ENCODE results near the gene AIF1. TPM values are rescaled to one million over a fixed set of nuclear protein-coding genes. Genes with fewer than 3 reads are reported as not detected.

Gene AIF1
- total RNA-seq, 4 donors from 2014 or later = 30.9 to 177 (median 76.2) TPM

DNA sequence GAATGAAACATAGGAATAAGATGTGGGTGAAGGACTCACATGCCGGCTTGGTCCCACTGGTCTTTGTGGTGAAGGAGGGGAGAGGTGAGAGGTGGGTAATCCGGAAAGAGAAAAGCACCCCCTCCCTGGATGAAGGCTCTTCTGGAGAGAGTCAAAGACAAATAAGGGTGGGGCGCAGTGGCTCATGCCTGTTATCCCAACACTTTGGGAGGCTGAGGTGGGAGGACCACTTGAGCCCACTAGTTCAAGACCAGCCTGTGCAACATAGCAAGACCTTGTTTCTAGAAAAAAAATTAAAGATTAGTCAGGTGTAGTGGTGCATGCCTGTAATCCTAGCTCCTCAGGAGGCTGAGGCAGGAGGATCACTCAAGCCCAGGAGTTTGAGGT lies 35.9 kb upstream of the AIF1 start:
- no peak for TF ChIP-seq CTCF (IDR thresholded peaks at IDR 0.05; ENCODE audit: low read depth)

DNA sequence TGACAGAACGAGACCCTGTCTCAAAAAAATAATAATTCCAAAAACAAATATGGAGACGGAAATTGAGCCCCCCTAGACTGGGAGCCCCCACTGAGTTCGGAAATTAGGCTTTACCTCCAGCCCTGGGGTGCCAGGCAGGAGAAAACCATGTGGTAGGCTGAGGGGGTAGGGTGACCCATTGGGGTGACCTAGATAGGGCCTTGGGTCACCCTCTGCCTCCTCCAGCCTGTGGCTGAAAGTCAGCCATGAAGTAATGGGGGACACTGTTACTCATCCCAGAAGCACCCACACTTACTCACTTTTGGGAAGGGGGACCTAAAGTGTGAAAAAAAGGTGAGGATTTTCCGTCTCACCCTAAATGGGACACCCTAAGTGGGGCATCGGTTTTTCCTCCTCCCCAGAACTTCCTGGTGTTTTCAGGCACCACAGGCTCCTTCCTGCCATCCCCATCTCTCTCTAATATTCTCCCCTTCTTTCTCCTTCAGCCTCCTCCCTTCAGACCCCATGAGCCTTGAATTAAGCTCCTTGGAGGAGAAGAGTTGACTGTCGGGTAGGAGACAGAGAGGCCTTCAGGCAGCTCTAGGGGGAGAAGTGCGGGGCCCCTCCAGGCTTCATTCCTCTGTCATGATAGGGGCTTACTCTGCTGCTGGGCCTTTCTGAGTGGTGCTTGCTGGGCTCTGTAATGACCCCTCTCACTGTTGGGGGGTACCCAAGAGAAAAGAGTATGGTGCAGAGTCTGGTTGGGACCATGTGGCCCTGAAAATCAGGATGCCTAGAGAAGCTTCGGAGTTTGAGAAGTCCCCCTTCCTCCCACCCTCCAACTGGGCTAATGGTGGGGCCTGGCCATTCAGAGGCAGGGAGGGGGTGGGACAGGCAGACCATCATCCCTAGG lies 35.2 kb upstream of the AIF1 start:
- no peak for TF ChIP-seq CTCF (IDR thresholded peaks at IDR 0.05; ENCODE audit: low read depth)

- TF ChIP-seq CTCF (IDR thresholded peaks at IDR 0.05; ENCODE audit: low read depth) = no peak
These were observed 34.6 kb upstream of the AIF1 start for GRCh38 chr6:31580438-31580740.

GRCh38 chr6:31580807-31581433 lies 34.1 kb upstream of the AIF1 start:
- TF ChIP-seq CTCF (IDR thresholded peaks at IDR 0.05; ENCODE audit: low read depth) = no peak

DNA sequence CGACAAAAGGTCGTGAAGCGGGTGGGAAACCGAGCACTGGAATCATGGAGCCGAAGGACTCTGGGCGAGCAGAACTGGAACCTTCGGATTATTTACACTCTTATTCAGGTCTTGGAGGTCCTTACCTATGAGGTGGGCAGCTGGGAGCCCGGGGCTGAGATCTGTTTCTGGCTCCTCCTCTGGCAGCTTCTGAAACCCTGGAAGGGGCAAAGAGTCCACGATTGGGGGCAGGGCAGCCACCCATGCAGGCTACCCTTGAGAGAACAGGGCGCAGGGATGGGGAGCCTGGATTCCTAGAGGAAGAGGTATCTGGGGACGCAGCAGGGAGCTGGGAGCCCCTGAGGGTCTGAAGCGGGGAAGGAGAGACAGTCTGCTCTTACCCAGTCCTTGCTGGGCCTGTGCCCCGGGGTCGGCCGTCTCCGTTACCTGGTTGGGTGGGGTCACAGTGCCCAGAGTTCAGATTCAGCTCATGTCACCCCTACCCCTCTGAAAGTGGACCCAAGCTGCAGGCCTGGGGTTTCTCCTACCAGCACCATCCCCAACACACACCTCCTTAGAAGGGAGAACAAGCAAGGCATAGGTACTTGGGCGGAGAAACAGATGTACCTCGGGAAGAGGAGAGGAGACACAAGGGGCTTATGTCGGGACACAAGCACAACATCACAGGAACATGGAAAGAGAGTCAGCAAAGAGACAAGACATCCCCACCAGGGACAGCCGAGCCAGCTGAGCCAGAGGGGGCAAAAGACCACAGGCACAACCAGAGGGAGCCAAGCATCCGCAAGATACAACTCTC lies 33.4 kb upstream of the AIF1 start:
- TF ChIP-seq CTCF (IDR thresholded peaks at IDR 0.05; ENCODE audit: low read depth) = no peak

DNA sequence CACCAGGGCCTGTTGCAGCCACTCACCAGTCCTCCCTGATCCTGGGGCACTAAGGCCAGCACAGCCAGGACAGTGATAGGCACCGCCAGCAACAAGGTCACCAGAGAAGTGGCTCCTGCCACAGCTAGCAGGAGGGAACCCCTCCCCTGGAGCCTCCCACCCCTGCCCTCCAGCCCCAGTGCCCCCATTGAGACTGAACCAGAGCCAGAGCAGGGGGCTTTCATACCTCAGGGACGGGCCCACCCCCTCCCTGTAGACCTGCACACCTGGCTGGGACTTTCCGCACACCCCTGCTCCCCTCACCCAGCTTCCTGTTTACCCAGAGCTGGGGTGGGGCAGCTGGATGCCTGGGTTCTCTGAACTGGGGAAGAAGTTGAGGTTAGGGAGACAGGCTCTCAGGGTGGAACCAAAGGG lies 32.8 kb upstream of the AIF1 start, which contains the start of gene LTB:
TSS of gene LTB (minus strand) at position 195 of the 414 bp plus-strand sequence. CDS start at position 188, 7 bp downstream.
- no peak for TF ChIP-seq CTCF (IDR thresholded peaks at IDR 0.05; ENCODE audit: low read depth)

DNA sequence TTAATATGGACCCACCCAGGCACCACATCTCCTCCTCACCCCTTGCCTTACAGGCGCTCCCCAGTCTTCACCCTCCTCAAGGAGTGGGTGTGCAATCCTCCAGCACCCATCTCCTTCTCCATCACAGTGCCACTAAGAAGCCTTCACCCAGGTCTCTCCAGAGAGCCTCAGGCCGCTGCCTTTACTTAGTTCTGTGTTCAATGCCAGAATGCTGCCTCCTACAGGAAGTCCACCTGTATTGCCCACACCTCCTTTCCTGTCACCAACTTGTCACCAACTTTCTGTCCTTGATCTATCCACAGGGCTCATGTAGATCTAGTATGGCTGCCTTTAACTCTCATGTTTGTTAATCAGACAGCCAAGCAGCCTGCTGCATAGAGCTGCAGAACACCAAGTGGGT lies 29.5 kb upstream of the AIF1 start:
- TF ChIP-seq CTCF (IDR thresholded peaks at IDR 0.05; ENCODE audit: low read depth) = no peak

Measured in subcutaneous adipose tissue (tissue), 4 donors.